ENCODE data around the gene CNOT3.

Gene CNOT3

GRCh38 chr19:54121259-54121658 lies 16.3 kb upstream of the CNOT3 start:
- no peak for DNase-seq (ENCODE audit: low read depth in 2 of 2)

- no peak for DNase-seq (ENCODE audit: low read depth in 2 of 2)
These were observed 13.9 kb upstream of the CNOT3 start for GRCh38 chr19:54123682-54124081.

- no peak for DNase-seq (ENCODE audit: low read depth in 2 of 2)
These were observed 13.2 kb upstream of the CNOT3 start for GRCh38 chr19:54124393-54124792.

GRCh38 chr19:54125713-54126112 lies 11.8 kb upstream of the CNOT3 start:
- no peak for DNase-seq (ENCODE audit: low read depth in 2 of 2)

GRCh38 chr19:54127688-54128440 lies 9.7 kb upstream of the CNOT3 start:
- DNase-seq (ENCODE audit: low read depth in 2 of 2), result no peak

- no peak for DNase-seq (ENCODE audit: low read depth in 2 of 2)
These were observed 9.2 kb upstream of the CNOT3 start for GRCh38 chr19:54128441-54128725.

- DNase-seq (ENCODE audit: low read depth in 2 of 2), result no peak
These were observed 8.6 kb upstream of the CNOT3 start for GRCh38 chr19:54128796-54129616.

- DNase-seq (ENCODE audit: low read depth in 2 of 2), result no peak
These were observed 8.0 kb upstream of the CNOT3 start for GRCh38 chr19:54129617-54129996.

- no peak for DNase-seq (ENCODE audit: low read depth in 2 of 2)
These were observed 4.1 kb upstream of the CNOT3 start for GRCh38 chr19:54133312-54133956.

GRCh38 chr19:54133957-54134590 lies 3.5 kb upstream of the CNOT3 start:
- no peak for DNase-seq (ENCODE audit: low read depth in 2 of 2)

GRCh38 chr19:54136086-54136863 lies 1.3 kb upstream of the CNOT3 start:
- DNase-seq (ENCODE audit: low read depth in 2 of 2), result no peak

- peak; percentile 94 to 99 for DNase-seq (ENCODE audit: low read depth in 2 of 2)
These were observed 481 bp upstream of the CNOT3 start for GRCh38 chr19:54136864-54137698.

GRCh38 chr19:54138489-54139256 lies 1.1 kb downstream of the CNOT3 start:
- peak in 1 of 2 donors; percentile 29 for DNase-seq (ENCODE audit: low read depth in 2 of 2)

GRCh38 chr19:54141356-54141755 lies 3.8 kb downstream of the CNOT3 start:
- no peak for DNase-seq (ENCODE audit: low read depth in 2 of 2)

- no peak for DNase-seq (ENCODE audit: low read depth in 2 of 2)
These were observed 4.7 kb downstream of the CNOT3 start for GRCh38 chr19:54142166-54142780.

- no peak for DNase-seq (ENCODE audit: low read depth in 2 of 2)
These were observed 8.1 kb downstream of the CNOT3 start for GRCh38 chr19:54145541-54146158.

- DNase-seq (ENCODE audit: low read depth in 2 of 2), result no peak
These were observed 10.1 kb downstream of the CNOT3 start for GRCh38 chr19:54147676-54148075.

- DNase-seq (ENCODE audit: low read depth in 2 of 2), result no peak
These were observed 10.6 kb downstream of the CNOT3 start for GRCh38 chr19:54148158-54148557.

All from stimulated activated CD4-positive, alpha-beta T cell treated with anti-CD3 and anti-CD28 coated beads, Interleukin-4, amount 100 ng/mL, for 48 hours (primary cell).